Suprapubic skin (tissue), 4 donors: ENCODE data around the gene CCDC3. TPM values are rescaled to one million over a fixed set of nuclear protein-coding genes. Genes with fewer than 3 reads are reported as not detected.
A peak's percentile ranks its signal among the peaks of the same experiment; 100 is the strongest.

Experiments used
- DNase-seq, 2 donors: peaks; one replicate each; pipeline ENCODE4 v3.0.0-alpha.2; 2019; ENCODE audit warnings: low spot score in 2 of 2
- H3K27ac ChIP-seq: fragments of 200-600 bp; sonication (generic); one replicate; pipeline ENCODE4 v1.5.1; 2019
- H3K27me3 ChIP-seq: fragments of 200-600 bp; sonication (generic); one replicate; pipeline ENCODE4 v1.5.1; 2019
- H3K36me3 ChIP-seq: fragments of 200-600 bp; sonication (generic); one replicate; pipeline ENCODE4 v1.5.1; 2019
- H3K4me1 ChIP-seq: fragments of 200-600 bp; sonication (generic); one replicate; pipeline ENCODE4 v1.5.1; 2019
- H3K4me3 ChIP-seq: fragments of 200-600 bp; sonication (generic); one replicate; pipeline ENCODE4 v1.5.1; 2019; ENCODE audit warnings: mild to moderate bottlenecking
- H3K9me3 ChIP-seq: fragments of 200-600 bp; sonication (generic); one replicate; pipeline ENCODE4 v1.5.1; 2019
- CTCF ChIP-seq, 2 donors: fragments of 200-600 bp in 1 of 2; fragments of 450-650 bp in 1 of 2; sonication (generic) in 1 of 2; IDR thresholded peaks; one replicate each; pipeline ENCODE4 v1.5.1; 2016 to 2019; ENCODE audit warnings: antibody characterized with exemption in 2 of 2, mild to moderate bottlenecking in 1 of 2, moderate library complexity in 1 of 2
- EP300 ChIP-seq: sonication (generic); formaldehyde crosslinking; IDR thresholded peaks from one replicate; pipeline ENCODE4 v1.6.1; 2017; ENCODE audit warnings: antibody characterized with exemption
- POLR2A ChIP-seq, 2 donors: fragments of 450-650 bp; IDR thresholded peaks; one replicate each; pipeline ENCODE4 v1.6.1; 2017; ENCODE audit warnings: antibody characterized with exemption in 2 of 2, mild to moderate bottlenecking in 2 of 2, moderate library complexity in 2 of 2
- POLR2AphosphoS5 ChIP-seq, 3 donors: sonication (generic); formaldehyde crosslinking; IDR thresholded peaks; one replicate each; pipeline ENCODE4 v1.6.1; 2017; ENCODE audit warnings: antibody characterized with exemption in 3 of 3
- WGBS: methylation state at CpG from one replicate; pipeline ENCODE4 v1.1.5; 2018; 5-methylcytosine and 5-hydroxymethylcytosine counted together
- total RNA-seq, 4 donors: library from RNA; depleted of rRNA; stranded (reverse); fragments of >200 nt; gene quantifications; one replicate each; pipeline ENCODE4 v1.1.0, GENCODE V29; 2016

Gene CCDC3
- total RNA-seq, 4 donors from 2014 or later = 31.3 to 124 (median 60.2) TPM

- H3K9me3 ChIP-seq = peaks cover 2% of the 10 kb centered on the region
- no peak overlapping the region for H3K27ac ChIP-seq
- H3K36me3 ChIP-seq = no peaks in the 10 kb centered on the region
- TF ChIP-seq POLR2AphosphoS5 (IDR thresholded peaks at IDR 0.05) (no peak), CTCF (IDR thresholded peaks at IDR 0.05) (no peak), POLR2A (IDR thresholded peaks at IDR 0.05) (no peak), EP300 (no peak)
- no peaks in the 10 kb centered on the region for H3K27me3 ChIP-seq
- H3K4me1 ChIP-seq = no peaks in the 10 kb centered on the region
- no peak for DNase-seq
- 85% methylated on average over 3 of the region's 3 CpGs for WGBS
- no peak overlapping the region for H3K4me3 ChIP-seq
These were observed 139.1 kb downstream of the CCDC3 start for GRCh38 chr10:12862459-12862858.

GRCh38 chr10:12854988-12855387 is 146.5 kb downstream of the CCDC3 start:
- H3K9me3 ChIP-seq = peaks cover 4% of the 10 kb centered on the region
- H3K4me1 ChIP-seq = peaks cover 1% of the 10 kb centered on the region
- TF ChIP-seq EP300 = no peak
- no peak for TF ChIP-seq CTCF (IDR thresholded peaks at IDR 0.05)
- no peak for TF ChIP-seq POLR2A (IDR thresholded peaks at IDR 0.05)
- TF ChIP-seq POLR2AphosphoS5 (IDR thresholded peaks at IDR 0.05) = no peak
- no peak overlapping the region for H3K27ac ChIP-seq
- no peak for DNase-seq
- H3K4me3 ChIP-seq = no peak overlapping the region
- WGBS = 31% methylated on average over 2 of the region's 2 CpGs
- H3K36me3 ChIP-seq = no peaks in the 10 kb centered on the region
- H3K27me3 ChIP-seq = no peaks in the 10 kb centered on the region

- Histone ChIP-seq H3K4me3 (no peak overlapping the region), H3K27ac (no peak overlapping the region), H3K36me3 (no peaks in the 10 kb centered on the region), H3K27me3 (no peaks in the 10 kb centered on the region), H3K4me1 (peaks cover 14% of the 10 kb centered on the region), H3K9me3 (peaks cover 4% of the 10 kb centered on the region)
- no peak for DNase-seq
- TF ChIP-seq POLR2AphosphoS5 (IDR thresholded peaks at IDR 0.05) (no peak), POLR2A (IDR thresholded peaks at IDR 0.05) (no peak), EP300 (no peak), CTCF (IDR thresholded peaks at IDR 0.05) (no peak)
- WGBS = 71% methylated on average over 2 of the region's 2 CpGs
These were observed 148.8 kb downstream of the CCDC3 start for GRCh38 chr10:12852687-12853086.

- Histone ChIP-seq H3K36me3 (no peaks in the 10 kb centered on the region), H3K4me1 (peaks cover 27% of the 10 kb centered on the region), H3K27me3 (no peaks in the 10 kb centered on the region), H3K4me3 (no peak overlapping the region), H3K27ac (peak overlapping the region; percentile 47), H3K9me3 (no peaks in the 10 kb centered on the region)
- 21% methylated on average over 15 of the region's 20 CpGs for WGBS
- DNase-seq = peak in 1 of 2 donors; percentile 34
- TF ChIP-seq CTCF (IDR thresholded peaks at IDR 0.05) = no peak
- no peak for TF ChIP-seq POLR2AphosphoS5 (IDR thresholded peaks at IDR 0.05)
- no peak for TF ChIP-seq EP300
- no peak for TF ChIP-seq POLR2A (IDR thresholded peaks at IDR 0.05)
These were observed 152.0 kb downstream of the CCDC3 start for GRCh38 chr10:12849319-12850181.

- Histone ChIP-seq H3K9me3 (no peaks in the 10 kb centered on the region), H3K4me3 (no peak overlapping the region), H3K4me1 (peaks cover 32% of the 10 kb centered on the region), H3K27ac (peak overlapping the region; percentile 47), H3K36me3 (no peaks in the 10 kb centered on the region), H3K27me3 (no peaks in the 10 kb centered on the region)
- TF ChIP-seq POLR2A (IDR thresholded peaks at IDR 0.05) = no peak
- DNase-seq = no peak
- WGBS = 83% methylated on average over 11 of the region's 11 CpGs
These were observed 152.9 kb downstream of the CCDC3 start for GRCh38 chr10:12848439-12849173.
